Stimulated activated CD4-positive, alpha-beta T cell treated with anti-CD3 and anti-CD28 coated beads, Interleukin-4, amount 100 ng/mL, for 24 hours (primary cell): Measurements from ENCODE around the gene CELF2.
A peak's percentile ranks its signal among the peaks of the same experiment; 100 is the strongest.

ENCODE experiments used
- DNase-seq: peaks from one replicate; pipeline ENCODE4 v3.0.0-alpha.2; 2020

Gene CELF2

GRCh38 chr10:11138314-11139033, 120.8 kb downstream of the CELF2 start:
- DNase-seq, result no peak

GRCh38 chr10:11140963-11141362, 123.3 kb downstream of the CELF2 start:
- DNase-seq, result no peak

- DNase-seq, result no peak
These were observed 124.0 kb downstream of the CELF2 start for GRCh38 chr10:11141571-11142091.

GRCh38 chr10:11142777-11143176, 125.1 kb downstream of the CELF2 start:
- no peak for DNase-seq

GRCh38 chr10:11143242-11143641, 125.6 kb downstream of the CELF2 start:
- DNase-seq, result no peak

- DNase-seq, result no peak
These were observed 127.2 kb downstream of the CELF2 start for GRCh38 chr10:11144626-11145494.

- peak; percentile 68 for DNase-seq
These were observed 127.8 kb downstream of the CELF2 start for GRCh38 chr10:11145495-11145855.

- no peak for DNase-seq
These were observed 128.9 kb downstream of the CELF2 start for GRCh38 chr10:11146402-11147171.

- DNase-seq, result no peak
These were observed 130.1 kb downstream of the CELF2 start for GRCh38 chr10:11147722-11148121.

- DNase-seq, result no peak
These were observed 130.7 kb downstream of the CELF2 start for GRCh38 chr10:11148142-11149028.

- no peak for DNase-seq
These were observed 132.1 kb downstream of the CELF2 start for GRCh38 chr10:11149807-11150141.

- no peak for DNase-seq
These were observed 132.6 kb downstream of the CELF2 start for GRCh38 chr10:11150231-11150731.

- DNase-seq, result no peak
These were observed 133.3 kb downstream of the CELF2 start for GRCh38 chr10:11150879-11151415.

GRCh38 chr10:11152801-11153200, 135.1 kb downstream of the CELF2 start:
- DNase-seq, result no peak

- no peak for DNase-seq
These were observed 135.6 kb downstream of the CELF2 start for GRCh38 chr10:11153245-11153644.

- DNase-seq, result no peak
These were observed 136.1 kb downstream of the CELF2 start for GRCh38 chr10:11153766-11154165.

- no peak for DNase-seq
These were observed 136.7 kb downstream of the CELF2 start for GRCh38 chr10:11154333-11154732.

- no peak for DNase-seq
These were observed 137.3 kb downstream of the CELF2 start for GRCh38 chr10:11154849-11155498.

- no peak for DNase-seq
These were observed 138.8 kb downstream of the CELF2 start for GRCh38 chr10:11156480-11156879.

GRCh38 chr10:11157292-11158076, 139.8 kb downstream of the CELF2 start:
- DNase-seq, result no peak
